ENCODE results near the gene C12orf43. TPM values are rescaled to one million over a fixed set of nuclear protein-coding genes. Genes with fewer than 3 reads are reported as not detected.

The C12orf43 gene
- polyA plus RNA-seq, 1 donor from 2014 or later, result 20.3 TPM

DNA sequence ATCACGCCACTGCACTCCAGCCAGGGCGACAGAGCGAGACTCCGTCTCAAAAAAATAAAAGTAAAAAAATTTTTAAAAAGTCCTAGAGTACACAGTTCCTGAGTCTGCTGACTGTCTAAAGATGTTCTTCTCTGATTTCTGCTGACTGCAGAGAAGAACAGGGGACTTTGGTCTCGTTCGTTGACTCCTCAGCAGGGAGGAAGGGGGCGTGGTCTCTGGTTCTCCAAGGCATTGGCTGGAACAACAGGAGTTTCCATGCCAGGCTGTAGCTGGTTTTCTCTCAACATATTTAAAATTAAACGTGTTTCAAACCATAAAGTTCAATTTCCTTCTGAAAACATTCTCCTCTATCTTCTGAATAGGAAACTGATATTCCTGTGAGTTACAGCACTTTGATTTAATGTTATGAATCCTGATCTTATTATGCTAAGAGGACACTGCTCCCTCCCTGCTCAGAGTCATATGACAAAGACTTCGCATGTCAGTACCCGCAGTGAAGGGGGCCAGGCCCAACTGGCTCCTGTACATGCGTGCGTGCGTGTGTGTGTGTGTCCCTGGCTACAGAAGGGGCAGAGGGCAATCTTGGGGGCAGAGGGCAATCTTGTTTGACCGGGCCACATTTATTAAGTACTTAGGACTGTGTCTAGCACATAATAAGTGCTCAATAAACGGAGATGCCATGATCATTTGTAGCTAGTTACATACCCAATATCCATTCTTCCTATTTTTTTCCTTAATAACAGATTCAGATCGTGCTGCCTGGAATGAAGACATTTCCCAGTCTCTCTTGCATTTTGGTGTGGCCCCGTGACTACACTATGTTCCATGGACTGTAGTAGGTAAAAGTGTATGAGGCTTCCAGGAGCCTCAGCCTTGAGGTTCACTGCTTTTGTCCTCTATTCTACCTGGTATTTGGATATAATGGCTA is 54.4 kb downstream of the C12orf43 start:
- H3K9me3 ChIP-seq (ENCODE audit: low read length), result no peaks in the 10 kb centered on the region
- H3K36me3 ChIP-seq (ENCODE audit: insufficient read depth, low read length), result no peaks in the 10 kb centered on the region
- H3K27me3 ChIP-seq (ENCODE audit: insufficient read depth, low read depth, low read length), result no peaks in the 10 kb centered on the region
- no peak overlapping the region for H3K4me3 ChIP-seq (ENCODE audit: low read length)
- no peaks in the 10 kb centered on the region for H3K79me2 ChIP-seq (replicated peaks; ENCODE audit: insufficient read depth, low read length)
- H3K27ac ChIP-seq (ENCODE audit: low read length), result no peak overlapping the region
- no peak for TF ChIP-seq MXI1 (conservative IDR thresholded peaks at IDR 0.05; ENCODE audit: poor library complexity, severe bottlenecking)
- no peak for TF ChIP-seq SMC3 (conservative IDR thresholded peaks at IDR 0.05; ENCODE audit: poor library complexity)
- TF ChIP-seq EZH2 (IDR thresholded peaks at IDR 0.05; ENCODE audit: borderline replicate concordance, insufficient read depth, low read length, poor library complexity, severe bottlenecking), result no peak
- TF ChIP-seq REST (IDR thresholded peaks at IDR 0.05; ENCODE audit: borderline replicate concordance), result no peak
- no peak for TF ChIP-seq TAF1 (IDR thresholded peaks at IDR 0.05; ENCODE audit: low read depth)
- TF ChIP-seq, protein P1, sequence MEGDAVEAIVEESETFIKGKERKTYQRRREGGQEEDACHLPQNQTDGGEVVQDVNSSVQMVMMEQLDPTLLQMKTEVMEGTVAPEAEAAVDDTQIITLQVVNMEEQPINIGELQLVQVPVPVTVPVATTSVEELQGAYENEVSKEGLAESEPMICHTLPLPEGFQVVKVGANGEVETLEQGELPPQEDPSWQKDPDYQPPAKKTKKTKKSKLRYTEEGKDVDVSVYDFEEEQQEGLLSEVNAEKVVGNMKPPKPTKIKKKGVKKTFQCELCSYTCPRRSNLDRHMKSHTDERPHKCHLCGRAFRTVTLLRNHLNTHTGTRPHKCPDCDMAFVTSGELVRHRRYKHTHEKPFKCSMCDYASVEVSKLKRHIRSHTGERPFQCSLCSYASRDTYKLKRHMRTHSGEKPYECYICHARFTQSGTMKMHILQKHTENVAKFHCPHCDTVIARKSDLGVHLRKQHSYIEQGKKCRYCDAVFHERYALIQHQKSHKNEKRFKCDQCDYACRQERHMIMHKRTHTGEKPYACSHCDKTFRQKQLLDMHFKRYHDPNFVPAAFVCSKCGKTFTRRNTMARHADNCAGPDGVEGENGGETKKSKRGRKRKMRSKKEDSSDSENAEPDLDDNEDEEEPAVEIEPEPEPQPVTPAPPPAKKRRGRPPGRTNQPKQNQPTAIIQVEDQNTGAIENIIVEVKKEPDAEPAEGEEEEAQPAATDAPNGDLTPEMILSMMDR (IDR thresholded peaks at IDR 0.05; ENCODE audit: poor library complexity, severe bottlenecking), result no peak
- no peak for TF ChIP-seq POLR2AphosphoS5 (IDR thresholded peaks at IDR 0.05)
- TF ChIP-seq EP300 (conservative IDR thresholded peaks at IDR 0.05; ENCODE audit: poor library complexity, severe bottlenecking), result no peak
- no peak for TF ChIP-seq RAD21 (conservative IDR thresholded peaks at IDR 0.05)
- H3K9ac ChIP-seq (ENCODE audit: low read length), result no peak overlapping the region
- H3K4me2 ChIP-seq (ENCODE audit: low read length), result no peak overlapping the region
- no peaks in the 10 kb centered on the region for H4K20me1 ChIP-seq (ENCODE audit: insufficient read depth)
- H3F3A ChIP-seq (ENCODE audit: insufficient read depth, low read length, poor library complexity, severe bottlenecking), result no peaks in the 10 kb centered on the region
- H2AFZ ChIP-seq (ENCODE audit: low read depth, low read length), result no peak overlapping the region
- no peaks in the 10 kb centered on the region for H3K9me2 ChIP-seq (ENCODE audit: insufficient read depth, low read length)

GRCh38 chr12:120960657-120961056 is 55.6 kb downstream of the C12orf43 start:
- no peak for TF ChIP-seq EP300 (conservative IDR thresholded peaks at IDR 0.05; ENCODE audit: poor library complexity, severe bottlenecking)
- TF ChIP-seq SMC3 (conservative IDR thresholded peaks at IDR 0.05; ENCODE audit: poor library complexity), result no peak
- TF ChIP-seq TAF1 (IDR thresholded peaks at IDR 0.05; ENCODE audit: low read depth), result no peak
- TF ChIP-seq EZH2 (IDR thresholded peaks at IDR 0.05; ENCODE audit: borderline replicate concordance, insufficient read depth, low read length, poor library complexity, severe bottlenecking), result no peak
- TF ChIP-seq, protein P1 (IDR thresholded peaks at IDR 0.05; ENCODE audit: poor library complexity, severe bottlenecking), result no peak
- no peak overlapping the region for H3K9ac ChIP-seq (ENCODE audit: low read length)

More at GRCh38 chr12:120960657-120961056, 55.6 kb downstream of the C12orf43 start:
- H3K36me3 ChIP-seq (ENCODE audit: insufficient read depth, low read length), result no peaks in the 10 kb centered on the region
- H3K9me3 ChIP-seq (ENCODE audit: low read length), result no peaks in the 10 kb centered on the region
- H3F3A ChIP-seq (ENCODE audit: insufficient read depth, low read length, poor library complexity, severe bottlenecking), result no peaks in the 10 kb centered on the region
- no peak overlapping the region for H3K4me3 ChIP-seq (ENCODE audit: low read length)
- H3K79me2 ChIP-seq (replicated peaks; ENCODE audit: insufficient read depth, low read length), result no peaks in the 10 kb centered on the region
- no peak overlapping the region for H3K27ac ChIP-seq (ENCODE audit: low read length)
- no peaks in the 10 kb centered on the region for H3K9me2 ChIP-seq (ENCODE audit: insufficient read depth, low read length)
- no peaks in the 10 kb centered on the region for H4K20me1 ChIP-seq (ENCODE audit: insufficient read depth)
- no peak overlapping the region for H2AFZ ChIP-seq (ENCODE audit: low read depth, low read length)
- H3K27me3 ChIP-seq (ENCODE audit: insufficient read depth, low read depth, low read length), result no peaks in the 10 kb centered on the region
- no peak overlapping the region for H3K4me2 ChIP-seq (ENCODE audit: low read length)
